HepG2 (cell line): ENCODE data around the gene NUDT22.

Experiments used
- FOXK2 ChIP-seq: fragments of 450-650 bp; IDR thresholded peaks from 2 replicates; pipeline ENCODE4 v1.6.1; 2016
- POLR2AphosphoS5 ChIP-seq: IDR thresholded peaks from 2 replicates; pipeline ENCODE4 v1.6.1; 2012; ENCODE audit warnings: low read depth, low read length
- TMF1 ChIP-seq: sonication (generic); formaldehyde crosslinking; IDR thresholded peaks from 2 replicates; pipeline ENCODE4 v1.8.1; 2022; ENCODE audit warnings: low read depth, missing genetic modification reagents
- ZNF678 ChIP-seq: sonication (generic); formaldehyde crosslinking; IDR thresholded peaks from 2 replicates; pipeline ENCODE4 v1.4.0; 2020; ENCODE audit warnings: mild to moderate bottlenecking, missing genetic modification reagents
- TF ChIP-seq, protein P1 (sequence below): IDR thresholded peaks from 2 replicates; pipeline ENCODE4 v1.6.1; 2012; ENCODE audit warnings: low read depth, low read length, improper control_type of control experiment

DNA sequence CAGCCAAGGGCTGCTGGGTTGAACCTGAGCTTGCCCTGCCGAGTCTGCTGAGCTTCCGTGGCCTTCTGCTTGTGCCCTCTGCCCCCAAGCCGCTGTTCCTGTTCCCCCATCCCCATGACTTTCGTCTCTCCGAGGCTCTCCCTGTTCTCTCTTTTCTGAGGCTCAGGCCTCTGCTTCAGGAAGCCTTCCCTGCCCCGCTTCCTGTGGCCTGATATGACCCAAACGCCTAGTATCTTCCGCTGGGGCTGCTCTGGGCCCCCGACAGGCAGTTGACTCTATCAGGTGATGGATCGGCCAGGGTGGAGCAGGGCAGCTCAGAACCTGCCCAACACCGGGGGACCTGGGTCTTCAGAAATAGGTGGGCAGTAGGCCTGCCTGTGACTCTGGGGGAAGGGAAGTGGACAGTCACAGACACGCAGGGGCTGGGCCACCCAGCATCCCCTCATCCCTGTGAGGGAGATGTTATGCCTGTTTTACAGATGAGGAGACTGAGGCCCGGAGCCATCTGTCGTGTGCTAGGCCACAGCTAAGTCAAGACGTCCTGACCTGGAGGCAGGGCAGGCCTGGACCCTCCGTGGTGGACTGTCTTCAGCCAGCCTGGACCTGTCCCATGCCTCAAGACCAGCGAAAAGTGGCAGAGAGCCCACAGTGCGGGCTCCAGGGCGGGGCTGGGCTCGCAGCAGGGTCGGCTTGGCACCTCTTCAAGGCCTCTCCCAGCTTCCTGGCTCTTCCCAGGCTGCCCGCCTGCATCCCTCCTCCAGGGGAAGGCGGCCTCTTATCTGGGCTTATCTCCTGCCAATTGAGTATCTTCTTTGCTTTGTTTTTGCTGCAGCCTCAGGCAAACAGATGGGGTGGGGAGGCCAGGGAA, 42.2 kb downstream of the NUDT22 start:
- TF ChIP-seq FOXK2 (no peak), ZNF678 (CRISPR knock-in tag) (no peak), TMF1 (CRISPR knock-in tag) (no peak), POLR2AphosphoS5 (no peak)
- TF ChIP-seq, protein P1, sequence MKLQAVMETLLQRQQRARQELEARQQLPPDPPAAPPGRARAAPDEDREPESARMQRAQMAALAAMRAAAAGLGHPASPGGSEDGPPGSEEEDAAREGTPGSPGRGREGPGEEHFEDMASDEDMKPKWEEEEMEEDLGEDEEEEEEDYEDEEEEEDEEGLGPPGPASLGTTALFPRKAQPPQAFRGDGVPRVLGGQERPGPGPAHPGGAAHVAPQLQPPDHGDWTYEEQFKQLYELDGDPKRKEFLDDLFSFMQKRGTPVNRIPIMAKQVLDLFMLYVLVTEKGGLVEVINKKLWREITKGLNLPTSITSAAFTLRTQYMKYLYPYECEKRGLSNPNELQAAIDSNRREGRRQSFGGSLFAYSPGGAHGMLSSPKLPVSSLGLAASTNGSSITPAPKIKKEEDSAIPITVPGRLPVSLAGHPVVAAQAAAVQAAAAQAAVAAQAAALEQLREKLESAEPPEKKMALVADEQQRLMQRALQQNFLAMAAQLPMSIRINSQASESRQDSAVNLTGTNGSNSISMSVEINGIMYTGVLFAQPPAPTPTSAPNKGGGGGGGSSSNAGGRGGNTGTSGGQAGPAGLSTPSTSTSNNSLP = no peak
